Mesendoderm (in vitro differentiated cells): ENCODE data around the gene SH3TC2.

Experiments
- DNase-seq: peaks from one replicate; pipeline ENCODE4 v3.0.0; 2013
- H2AK5ac ChIP-seq: 2 replicates; pipeline ENCODE4 v1.6.1; 2013; ENCODE audit warnings: low read length, inconsistent platforms
- H2BK120ac ChIP-seq: 2 replicates; pipeline ENCODE4 v1.6.1; 2013; ENCODE audit warnings: low read depth, mild to moderate bottlenecking, low read length, moderate library complexity, mixed read lengths
- H2BK15ac ChIP-seq: replicated peaks from 2 replicates; pipeline ENCODE4 v1.6.1; 2013; ENCODE audit warnings: low read depth, mild to moderate bottlenecking, moderate library complexity
- H2BK5ac ChIP-seq: 2 replicates; pipeline ENCODE4 v1.6.1; 2013; ENCODE audit warnings: low read length, inconsistent platforms
- H3K18ac ChIP-seq: 2 replicates; pipeline ENCODE4 v1.6.1; 2013; ENCODE audit warnings: mild to moderate bottlenecking, low read length, mixed read lengths
- H3K23ac ChIP-seq: one replicate; pipeline ENCODE4 v1.6.1; 2013; ENCODE audit warnings: low read length
- H3K27ac ChIP-seq: 2 replicates; pipeline ENCODE4 v1.5.1; 2013; ENCODE audit warnings: low read depth, mild to moderate bottlenecking, inconsistent platforms, low read length, moderate library complexity
- H3K27me3 ChIP-seq: 2 replicates; pipeline ENCODE4 v1.6.1; 2013; ENCODE audit warnings: low read length, control low read depth, mild to moderate bottlenecking, inconsistent platforms; ENCODE audit not compliant: insufficient read depth, poor library complexity
- H3K36me3 ChIP-seq: 2 replicates; pipeline ENCODE4 v1.6.1; 2013; ENCODE audit warnings: low read length, inconsistent platforms; ENCODE audit not compliant: control insufficient read depth, insufficient read depth
- H3K4ac ChIP-seq: one replicate; pipeline ENCODE4 v1.6.1; 2013; ENCODE audit warnings: low read depth, mild to moderate bottlenecking, low read length, moderate library complexity
- H3K4me1 ChIP-seq: 2 replicates; pipeline ENCODE4 v1.6.1; 2013; ENCODE audit warnings: low read depth, low read length, inconsistent platforms; ENCODE audit not compliant: control insufficient read depth
- H3K4me2 ChIP-seq: 2 replicates; pipeline ENCODE4 v1.6.1; 2013; ENCODE audit warnings: low read length
- H3K4me3 ChIP-seq: 2 replicates; pipeline ENCODE4 v1.5.1; 2013; ENCODE audit warnings: mild to moderate bottlenecking, low read length
- H3K56ac ChIP-seq: one replicate; pipeline ENCODE4 v1.6.1; 2013; ENCODE audit warnings: low read length
- H3K79me1 ChIP-seq: 2 replicates; pipeline ENCODE4 v1.6.1; 2013; ENCODE audit warnings: low read length, inconsistent platforms
- H3K79me2 ChIP-seq: 2 replicates; pipeline ENCODE4 v1.6.1; 2013; ENCODE audit warnings: mild to moderate bottlenecking, low read length; ENCODE audit not compliant: control insufficient read depth, insufficient read depth
- H3K9ac ChIP-seq: 2 replicates; pipeline ENCODE4 v1.6.1; 2013; ENCODE audit warnings: low read length, inconsistent platforms
- H4K5ac ChIP-seq: one replicate; pipeline ENCODE4 v1.6.1; 2013; ENCODE audit warnings: low read length
- H4K8ac ChIP-seq: one replicate; pipeline ENCODE4 v1.6.1; 2013; ENCODE audit warnings: low read depth, mild to moderate bottlenecking, control low read depth, low read length, moderate library complexity
- WGBS: extraction: QIAGEN DNeasy Blood & Tissue Kit; methylation state at CpG from one replicate; pipeline ENCODE4 v1.1.7; 2013; ENCODE audit warnings: low lambda C conversion rate, missing lambda C conversion rate; ENCODE audit not compliant: insufficient coverage; ENCODE audit errors: extremely low coverage; 5-methylcytosine and 5-hydroxymethylcytosine counted together

SH3TC2 gene

GRCh38 chr5:148996270-148996669 is 66.6 kb downstream of the SH3TC2 start:
- H3K4me3 ChIP-seq, result no peak overlapping the region
- no peak overlapping the region for H2BK120ac ChIP-seq
- no peak overlapping the region for H3K4me2 ChIP-seq
- no peak overlapping the region for H3K23ac ChIP-seq
- no peaks in the 10 kb centered on the region for H3K79me1 ChIP-seq
- H3K27me3 ChIP-seq, result no peaks in the 10 kb centered on the region
- WGBS, result no CpG with 5 or more reads among the region's 3 CpGs
- no peaks in the 10 kb centered on the region for H3K36me3 ChIP-seq
- no peak overlapping the region for H3K4ac ChIP-seq
- no peak overlapping the region for H2BK5ac ChIP-seq
- no peak overlapping the region for H2AK5ac ChIP-seq
- no peaks in the 10 kb centered on the region for H3K4me1 ChIP-seq
- no peak for DNase-seq
- H2BK15ac ChIP-seq, result no peak overlapping the region
- no peak overlapping the region for H4K8ac ChIP-seq
- H3K27ac ChIP-seq, result no peak overlapping the region
- no peak overlapping the region for H3K18ac ChIP-seq
- H4K5ac ChIP-seq, result no peak overlapping the region
- H3K9ac ChIP-seq, result no peak overlapping the region
- H3K79me2 ChIP-seq, result no peaks in the 10 kb centered on the region
- H3K56ac ChIP-seq, result no peak overlapping the region

GRCh38 chr5:148995791-148996190 is 67.1 kb downstream of the SH3TC2 start:
- no CpG with 5 or more reads among the region's 2 CpGs for WGBS
- H3K4me1 ChIP-seq, result no peaks in the 10 kb centered on the region
- H2BK15ac ChIP-seq, result no peak overlapping the region
- H3K4me2 ChIP-seq, result no peak overlapping the region
- no peak for DNase-seq
- no peaks in the 10 kb centered on the region for H3K36me3 ChIP-seq
- no peak overlapping the region for H3K9ac ChIP-seq
- H2AK5ac ChIP-seq, result no peak overlapping the region
- no peaks in the 10 kb centered on the region for H3K27me3 ChIP-seq
- H3K18ac ChIP-seq, result no peak overlapping the region
- no peak overlapping the region for H3K4ac ChIP-seq
- no peaks in the 10 kb centered on the region for H3K79me1 ChIP-seq
- H3K23ac ChIP-seq, result no peak overlapping the region
- H3K79me2 ChIP-seq, result no peaks in the 10 kb centered on the region
- no peak overlapping the region for H2BK120ac ChIP-seq
- H3K4me3 ChIP-seq, result no peak overlapping the region
- H3K56ac ChIP-seq, result no peak overlapping the region
- H2BK5ac ChIP-seq, result no peak overlapping the region
- no peak overlapping the region for H3K27ac ChIP-seq
- no peak overlapping the region for H4K8ac ChIP-seq
- H4K5ac ChIP-seq, result no peak overlapping the region

DNA sequence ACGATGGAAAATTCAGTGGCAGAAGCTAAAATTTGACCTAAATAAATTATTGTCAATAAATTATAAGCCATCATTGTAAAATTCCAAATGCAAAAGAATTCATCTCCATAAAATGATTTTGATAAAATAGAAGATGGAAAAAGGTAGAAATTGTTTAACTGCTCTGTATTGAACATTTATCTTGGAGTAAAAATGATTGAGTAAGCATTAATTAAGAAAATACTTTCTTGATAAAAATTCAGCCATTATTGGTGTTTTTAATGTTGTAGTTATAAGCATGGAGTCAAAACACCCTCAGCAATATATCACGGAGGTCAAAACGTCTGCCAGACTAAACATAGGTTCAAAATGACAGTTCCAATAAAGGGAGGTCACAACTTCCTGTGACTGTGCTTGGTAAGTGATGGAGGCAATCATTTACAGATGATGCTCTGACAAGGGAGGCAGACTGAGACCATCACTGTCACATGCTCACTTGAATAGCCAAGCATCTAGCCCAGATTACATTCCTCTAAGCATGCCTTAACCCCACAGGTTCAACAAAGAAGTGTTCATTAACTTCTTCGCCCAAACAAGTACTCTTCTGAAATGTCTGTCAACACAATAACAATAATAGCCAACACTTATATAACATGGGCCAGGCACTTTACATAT is 69.5 kb downstream of the SH3TC2 start:
- no peaks in the 10 kb centered on the region for H3K27me3 ChIP-seq
- no peak overlapping the region for H2BK15ac ChIP-seq
- no peak overlapping the region for H2BK120ac ChIP-seq
- H3K56ac ChIP-seq, result no peak overlapping the region
- H3K79me2 ChIP-seq, result no peaks in the 10 kb centered on the region
- H2BK5ac ChIP-seq, result no peak overlapping the region
- H3K36me3 ChIP-seq, result no peaks in the 10 kb centered on the region
- H3K9ac ChIP-seq, result no peak overlapping the region
- no peak overlapping the region for H4K5ac ChIP-seq
- no peak overlapping the region for H3K23ac ChIP-seq
- H2AK5ac ChIP-seq, result no peak overlapping the region
- H3K4me3 ChIP-seq, result no peak overlapping the region
- WGBS, result no CpG with 5 or more reads among the region's 4 CpGs
- H3K27ac ChIP-seq, result no peak overlapping the region
- no peak overlapping the region for H4K8ac ChIP-seq
- no peaks in the 10 kb centered on the region for H3K79me1 ChIP-seq
- no peak overlapping the region for H3K4me2 ChIP-seq
- DNase-seq, result no peak
- no peak overlapping the region for H3K18ac ChIP-seq
- no peak overlapping the region for H3K4ac ChIP-seq
- no peaks in the 10 kb centered on the region for H3K4me1 ChIP-seq

DNA sequence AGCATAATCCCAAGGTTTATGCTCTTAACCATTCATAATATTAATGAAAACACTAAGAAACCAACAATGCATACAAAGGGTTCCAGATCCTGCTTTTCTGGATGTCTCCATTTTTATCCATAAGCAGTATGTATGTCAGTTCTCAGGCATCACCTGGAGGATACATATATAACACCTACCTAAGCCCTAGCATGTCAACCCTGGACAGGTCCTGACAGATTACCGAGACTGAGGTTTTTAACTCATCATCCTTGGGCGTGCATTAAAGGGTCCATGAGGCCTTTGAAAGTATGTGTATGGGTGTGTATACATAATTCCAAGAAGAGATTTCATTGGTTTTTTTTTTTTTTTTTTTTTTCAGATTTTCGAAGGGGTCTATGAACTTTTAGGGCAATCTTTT is 70.6 kb downstream of the SH3TC2 start:
- no peak overlapping the region for H2BK15ac ChIP-seq
- H3K27ac ChIP-seq, result no peak overlapping the region
- no peak for DNase-seq
- H2AK5ac ChIP-seq, result no peak overlapping the region
- H3K27me3 ChIP-seq, result no peaks in the 10 kb centered on the region
- H3K56ac ChIP-seq, result no peak overlapping the region
- H3K4me2 ChIP-seq, result no peak overlapping the region
- no peak overlapping the region for H3K23ac ChIP-seq
- H3K4me3 ChIP-seq, result no peak overlapping the region
- no peak overlapping the region for H2BK5ac ChIP-seq
- H3K4me1 ChIP-seq, result no peaks in the 10 kb centered on the region
- H4K8ac ChIP-seq, result no peak overlapping the region
- H3K18ac ChIP-seq, result no peak overlapping the region
- no peaks in the 10 kb centered on the region for H3K36me3 ChIP-seq
- WGBS, result no CpG with 5 or more reads among the region's 3 CpGs
- H3K79me1 ChIP-seq, result no peaks in the 10 kb centered on the region
- no peaks in the 10 kb centered on the region for H3K79me2 ChIP-seq
- no peak overlapping the region for H3K9ac ChIP-seq
- no peak overlapping the region for H2BK120ac ChIP-seq
- no peak overlapping the region for H3K4ac ChIP-seq
- no peak overlapping the region for H4K5ac ChIP-seq

GRCh38 chr5:148991566-148991965 is 71.3 kb downstream of the SH3TC2 start:
- Histone ChIP-seq H3K4ac (peak overlapping the region; percentile 21), H3K18ac (no peak overlapping the region), H3K4me3 (no peak overlapping the region), H3K27ac (no peak overlapping the region), H2AK5ac (no peak overlapping the region), H2BK15ac (no peak overlapping the region), H4K5ac (no peak overlapping the region), H3K27me3 (no peaks in the 10 kb centered on the region), H4K8ac (no peak overlapping the region), H2BK5ac (no peak overlapping the region), H3K9ac (no peak overlapping the region), H3K4me2 (no peak overlapping the region), H3K23ac (no peak overlapping the region), H3K4me1 (no peaks in the 10 kb centered on the region), H3K36me3 (no peaks in the 10 kb centered on the region), H3K79me2 (no peaks in the 10 kb centered on the region), H3K56ac (no peak overlapping the region), H3K79me1 (no peaks in the 10 kb centered on the region), H2BK120ac (no peak overlapping the region)
- no peak for DNase-seq

DNA sequence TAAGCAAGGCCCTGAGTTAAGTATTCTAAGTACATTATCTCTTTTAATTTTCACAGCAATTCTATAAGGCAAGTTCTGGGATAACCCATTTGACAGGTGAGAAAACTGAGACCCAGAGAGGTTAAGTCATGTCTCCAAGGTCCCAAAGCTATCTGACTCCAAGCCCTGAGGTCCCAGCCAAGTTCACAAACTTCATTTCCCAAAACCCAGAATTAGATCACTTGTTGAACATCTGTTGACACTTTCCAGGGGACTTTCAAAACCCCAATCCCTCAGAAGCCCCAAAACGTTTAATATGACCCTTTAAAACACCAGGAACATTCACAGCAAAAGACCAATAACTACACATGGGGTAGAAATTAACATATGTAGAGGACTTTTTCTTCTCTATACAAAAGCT is 72.0 kb downstream of the SH3TC2 start:
- Histone ChIP-seq H3K79me1 (no peaks in the 10 kb centered on the region), H3K27me3 (no peaks in the 10 kb centered on the region), H3K18ac (no peak overlapping the region), H2BK5ac (no peak overlapping the region), H3K56ac (no peak overlapping the region), H4K5ac (no peak overlapping the region), H2BK15ac (no peak overlapping the region), H4K8ac (no peak overlapping the region), H2AK5ac (no peak overlapping the region), H3K23ac (no peak overlapping the region), H3K9ac (no peak overlapping the region), H3K36me3 (no peaks in the 10 kb centered on the region), H3K4me1 (no peaks in the 10 kb centered on the region), H3K4me2 (no peak overlapping the region), H3K79me2 (no peaks in the 10 kb centered on the region), H2BK120ac (no peak overlapping the region), H3K4me3 (no peak overlapping the region), H3K27ac (no peak overlapping the region), H3K4ac (no peak overlapping the region)
- DNase-seq, result no peak
- no CpG with 5 or more reads among the region's 1 CpG for WGBS
